Naive thymus-derived CD4-positive, alpha-beta T cell (primary cell): Measurements from ENCODE around the gene IL6ST. TPM values are rescaled to one million over a fixed set of nuclear protein-coding genes. Genes with fewer than 3 reads are reported as not detected.

Experiments used
- ATAC-seq: fragments of 150-1000 bp; cut with Tn5 transposase; 2 replicates; pipeline ENCODE4 v1.10.0; 2021; ENCODE audit warnings: mild to moderate bottlenecking, moderate library complexity
- CTCF ChIA-PET: fragments of 350-600 bp; sonication (Branson Sonifier 250); formaldehyde crosslinking; loops from one replicate; lab custom pipeline; 2021; ENCODE audit warnings: antibody characterized with exemption; lab: Charles Lee
- POLR2A ChIA-PET: fragments of 350-600 bp; sonication (Branson Sonifier 250); formaldehyde crosslinking; loops from one replicate; lab custom pipeline; 2021; ENCODE audit warnings: antibody characterized with exemption, inconsistent platforms; lab: Charles Lee
- DNase-seq, 9 donors: peaks; one replicate each; pipeline versions ENCODE4 v3.0.0 to v3.0.0-alpha.2; 2020 to 2022; ENCODE audit warnings: mixed read lengths in 1 of 9
- H3K27ac ChIP-seq: one replicate; pipeline ENCODE4 v1.7.0; 2013; ENCODE audit warnings: mild to moderate bottlenecking, low read depth, low read length, moderate library complexity
- H3K27me3 ChIP-seq, 2 donors: one replicate each; pipeline ENCODE4 v1.7.0; 2013; ENCODE audit warnings: low read length in 2 of 2, mild to moderate bottlenecking in 2 of 2, moderate library complexity in 2 of 2; ENCODE audit not compliant: control insufficient read depth in 2 of 2, insufficient read depth in 2 of 2
- H3K36me3 ChIP-seq, 3 experiments: 1 replicate in 2 of 3; 2 replicates in 1 of 3; pipeline ENCODE4 v1.7.0; 2013; ENCODE audit warnings: low read length in 3 of 3, mild to moderate bottlenecking in 3 of 3, moderate library complexity in 1 of 3; ENCODE audit not compliant: insufficient read depth in 3 of 3, control insufficient read depth in 2 of 3
- H3K4me1 ChIP-seq, 2 donors: one replicate each; pipeline ENCODE4 v1.7.0; 2013; ENCODE audit warnings: low read length in 2 of 2, mild to moderate bottlenecking in 2 of 2, moderate library complexity in 1 of 2; ENCODE audit not compliant: control insufficient read depth in 2 of 2, insufficient read depth in 2 of 2
- H3K4me3 ChIP-seq: 2 replicates; pipeline ENCODE4 v1.7.0; 2013; ENCODE audit warnings: mild to moderate bottlenecking, low read length
- H3K9me3 ChIP-seq, 3 experiments: 1 replicate in 2 of 3; 2 replicates in 1 of 3; pipeline ENCODE4 v1.7.0; 2013; ENCODE audit warnings: low read length in 3 of 3; ENCODE audit not compliant: control insufficient read depth in 2 of 3
- H3K27ac Mint-ChIP-seq, 9 donors: one replicate each; pipeline ENCODE4 v1.8.0; 2020 to 2022; ENCODE audit warnings: mixed read lengths in 9 of 9, mild to moderate bottlenecking in 8 of 9, moderate library complexity in 5 of 9, inconsistent platforms in 2 of 9
- H3K27me3 Mint-ChIP-seq, 5 donors: one replicate each; pipeline ENCODE4 v1.8.0; 2021 to 2022; ENCODE audit warnings: mixed read lengths in 5 of 5, mild to moderate bottlenecking in 1 of 5
- H3K36me3 Mint-ChIP-seq, 5 donors: one replicate each; pipeline ENCODE4 v1.8.0; 2020 to 2022; ENCODE audit warnings: mixed read lengths in 5 of 5, mild to moderate bottlenecking in 3 of 5, inconsistent platforms in 1 of 5
- H3K4me1 Mint-ChIP-seq, 7 donors: one replicate each; pipeline ENCODE4 v1.8.0; 2020 to 2022; ENCODE audit warnings: mixed read lengths in 7 of 7, mild to moderate bottlenecking in 3 of 7, inconsistent platforms in 1 of 7
- H3K4me3 Mint-ChIP-seq, 10 donors: one replicate each; pipeline ENCODE4 v1.8.0; 2020 to 2022; ENCODE audit warnings: mild to moderate bottlenecking in 10 of 10, mixed read lengths in 10 of 10, moderate library complexity in 6 of 10, inconsistent platforms in 2 of 10
- H3K9me3 Mint-ChIP-seq, 11 donors: one replicate each; pipeline ENCODE4 v1.8.0; 2020 to 2022; ENCODE audit warnings: mixed read lengths in 11 of 11, mild to moderate bottlenecking in 4 of 11, inconsistent platforms in 1 of 11, moderate library complexity in 1 of 11
- intact Hi-C, 2 donors: fragments of 100-400 bp; cut with micrococcal nuclease; formaldehyde crosslinking; loops; one replicate each; pipeline ENCODE4 v1.15.1; 2023
- polyA plus RNA-seq, 2 donors: library from polyadenylated mRNA; unstranded; fragments of 300-500 nt; fragmentation: Illumina TruSeq; gene quantifications; one replicate each; pipeline ENCODE4 v1.2.3, GENCODE V29; 2021
- total RNA-seq, 6 experiments: library from RNA in 5 of 6; stranded (reverse) in 5 of 6; gene quantifications; 1 replicate in 5 of 6; 2 replicates in 1 of 6; pipeline ENCODE4 v1.2.3 and lab custom pipeline; 2021 to 2026

IL6ST gene
- total and polyA plus RNA-seq, 7 experiments from 2014 or later, result 101 to 372 (median 225) TPM

DNA sequence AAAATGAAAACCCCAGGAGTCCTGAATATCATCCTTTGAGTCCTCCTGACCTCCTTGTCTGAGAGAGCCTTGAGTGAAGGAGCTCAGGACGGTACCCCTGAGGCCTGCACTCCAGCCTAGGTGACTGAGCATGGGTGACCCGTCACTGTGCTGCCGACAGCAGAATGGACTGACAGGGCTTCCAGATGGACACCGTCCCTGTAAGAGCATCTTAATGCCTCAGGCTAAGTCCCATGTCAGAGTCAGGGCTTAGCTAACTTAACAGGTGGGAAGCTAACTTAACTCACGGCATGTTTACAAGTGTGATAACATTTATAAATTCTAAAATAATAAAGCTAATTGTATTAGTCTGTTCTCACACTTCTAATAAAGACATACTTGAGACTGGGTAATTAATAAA, 68.3 kb downstream of the IL6ST start:
- peaks cover 7 to 9% of the 10 kb centered on the region in 2 donors for H3K4me1 ChIP-seq
- Mint-ChIP-seq H3K27ac (no peak overlapping the region), H3K9me3 (peaks cover 0 to 5% (median 0%) of the 10 kb centered on the region in 11 donors), H3K4me1 (peaks cover 12 to 16% (median 14%) of the 10 kb centered on the region in 7 donors), H3K27me3 (no peaks in the 10 kb centered on the region), H3K36me3 (no peaks in the 10 kb centered on the region), H3K4me3 (no peak overlapping the region)
- POLR2A ChIA-PET, result interaction anchor here (1.1 kb wide), 1 partner anchor 400 kb away, joined by 4 read pairs; no protein-coding TSS in a partner anchor
- CTCF ChIA-PET, result interaction anchor here (0.8 kb wide), 1 partner anchor 11 kb away, joined by 3 read pairs; no protein-coding TSS in a partner anchor
- no peaks in the 10 kb centered on the region for H3K27me3 ChIP-seq
- H3K36me3 ChIP-seq, result no peaks in the 10 kb centered on the region
- intact Hi-C loops, result no loop called here
- DNase-seq (no peak), ATAC-seq (no peak)
- no peak overlapping the region for H3K27ac ChIP-seq
- H3K9me3 ChIP-seq, result no peaks in the 10 kb centered on the region
- no peak overlapping the region for H3K4me3 ChIP-seq

DNA sequence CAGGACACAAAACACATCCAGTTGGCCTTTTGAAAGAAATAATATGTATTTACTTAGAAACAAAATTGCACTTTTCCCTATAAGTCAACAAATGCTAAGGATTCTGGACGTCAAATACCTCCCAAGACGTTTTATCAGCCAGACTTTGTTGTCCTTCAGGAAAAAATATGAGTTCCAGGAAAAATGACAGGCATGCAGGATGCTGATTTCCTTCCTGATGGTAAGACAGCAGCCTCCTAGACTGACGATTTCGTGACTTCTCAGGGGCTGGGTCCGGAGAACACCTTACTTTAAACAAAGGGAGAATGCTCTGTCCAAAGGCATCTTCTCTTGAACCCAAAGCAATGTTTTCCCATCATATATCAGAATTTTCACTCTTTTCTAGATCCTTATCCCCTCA, 69.1 kb downstream of the IL6ST start:
- Mint-ChIP-seq H3K4me3 (no peak overlapping the region), H3K27ac (no peak overlapping the region), H3K9me3 (peaks cover 0 to 5% (median 0%) of the 10 kb centered on the region in 11 donors), H3K4me1 (peaks cover 10 to 16% (median 14%) of the 10 kb centered on the region in 7 donors), H3K27me3 (no peaks in the 10 kb centered on the region), H3K36me3 (no peaks in the 10 kb centered on the region)
- POLR2A ChIA-PET, result no interaction called here
- intact Hi-C loops, result no loop called here
- Histone ChIP-seq H3K4me3 (no peak overlapping the region), H3K27me3 (no peaks in the 10 kb centered on the region), H3K4me1 (peaks cover 7 to 9% of the 10 kb centered on the region in 2 donors), H3K36me3 (no peaks in the 10 kb centered on the region), H3K27ac (no peak overlapping the region), H3K9me3 (no peaks in the 10 kb centered on the region)
- ATAC-seq (no peak), DNase-seq (no peak)
- CTCF ChIA-PET, result interaction anchor here (0.8 kb wide), 1 partner anchor 12 kb away, joined by 3 read pairs; no protein-coding TSS in a partner anchor

DNA sequence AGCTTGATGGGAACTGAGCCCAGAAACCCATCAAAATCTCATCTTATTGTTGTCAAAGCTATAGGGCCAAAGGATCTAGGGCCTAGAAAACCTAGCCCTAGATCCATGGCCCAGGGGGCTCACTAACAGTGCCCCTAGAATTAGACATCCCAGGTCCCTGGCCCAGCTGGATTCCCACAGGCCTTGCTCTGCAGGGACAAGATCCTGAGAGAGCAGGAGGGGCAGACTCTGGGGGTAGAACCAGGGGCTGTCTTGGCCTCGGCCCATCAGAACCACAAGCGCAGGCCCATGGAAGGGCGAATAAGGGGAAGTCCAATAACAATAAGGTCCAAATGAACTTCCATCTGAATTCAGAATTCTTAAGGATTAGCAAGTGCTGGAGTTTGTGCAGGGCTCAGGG, 69.6 kb downstream of the IL6ST start:
- H3K4me1 Mint-ChIP-seq, result peaks cover 9 to 19% (median 13%) of the 10 kb centered on the region in 7 donors
- H3K36me3 Mint-ChIP-seq, result no peaks in the 10 kb centered on the region
- H3K27ac Mint-ChIP-seq, result no peak overlapping the region
- intact Hi-C loops, result no loop called here
- Histone ChIP-seq H3K36me3 (no peaks in the 10 kb centered on the region), H3K27me3 (no peaks in the 10 kb centered on the region), H3K27ac (no peak overlapping the region), H3K9me3 (no peaks in the 10 kb centered on the region), H3K4me1 (peaks cover 7 to 9% of the 10 kb centered on the region in 2 donors), H3K4me3 (no peak overlapping the region)
- peak overlapping the region in 2 of 10 donors; percentile 17 to 71 for H3K4me3 Mint-ChIP-seq
- ChIA-PET CTCF (no interaction called here), POLR2A (no interaction called here)
- H3K27me3 Mint-ChIP-seq, result no peaks in the 10 kb centered on the region
- no peak for ATAC-seq
- no peak for DNase-seq
- H3K9me3 Mint-ChIP-seq, result peaks cover 0 to 5% (median 0%) of the 10 kb centered on the region in 11 donors

DNA sequence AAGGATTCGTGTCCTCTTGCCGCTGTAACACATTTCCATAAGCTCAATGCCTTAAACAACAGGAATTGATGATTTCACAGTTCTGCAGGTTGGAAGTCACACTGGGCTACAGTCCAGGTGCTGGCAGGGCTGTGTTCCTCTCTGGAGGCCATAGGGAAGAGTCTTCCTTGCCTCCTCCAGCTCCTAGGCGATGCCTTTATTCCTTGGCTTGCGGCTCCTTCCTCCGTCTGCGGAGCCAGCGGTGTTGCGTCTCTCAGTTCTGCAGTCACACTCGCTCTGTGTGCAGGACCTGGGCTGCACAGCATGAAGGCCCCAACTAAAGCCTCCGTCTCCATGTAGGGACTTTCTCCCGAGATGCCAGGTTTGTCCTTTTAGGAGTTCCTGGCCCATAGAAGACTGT, 70.0 kb downstream of the IL6ST start:
- H3K9me3 ChIP-seq, result no peaks in the 10 kb centered on the region
- no peaks in the 10 kb centered on the region for H3K27me3 ChIP-seq
- intact Hi-C loops, result loop anchor here in 1 of 2 donors (5.0 kb wide), 1 partner anchor 212 kb away; the partner anchor contains the start of gene SLC38A9
- Mint-ChIP-seq H3K4me1 (peaks cover 9 to 24% (median 14%) of the 10 kb centered on the region in 7 donors), H3K36me3 (no peaks in the 10 kb centered on the region), H3K4me3 (peak overlapping the region in 4 of 10 donors; percentile 3 to 71 (median 15)), H3K9me3 (peaks cover 0 to 5% (median 0%) of the 10 kb centered on the region in 11 donors), H3K27me3 (no peaks in the 10 kb centered on the region), H3K27ac (no peak overlapping the region)
- ChIA-PET CTCF (no interaction called here), POLR2A (no interaction called here)
- no peak overlapping the region for H3K4me3 ChIP-seq
- peaks cover 7 to 9% of the 10 kb centered on the region in 2 donors for H3K4me1 ChIP-seq
- DNase-seq (no peak), ATAC-seq (no peak)
- H3K36me3 ChIP-seq, result no peaks in the 10 kb centered on the region
- H3K27ac ChIP-seq, result no peak overlapping the region

DNA sequence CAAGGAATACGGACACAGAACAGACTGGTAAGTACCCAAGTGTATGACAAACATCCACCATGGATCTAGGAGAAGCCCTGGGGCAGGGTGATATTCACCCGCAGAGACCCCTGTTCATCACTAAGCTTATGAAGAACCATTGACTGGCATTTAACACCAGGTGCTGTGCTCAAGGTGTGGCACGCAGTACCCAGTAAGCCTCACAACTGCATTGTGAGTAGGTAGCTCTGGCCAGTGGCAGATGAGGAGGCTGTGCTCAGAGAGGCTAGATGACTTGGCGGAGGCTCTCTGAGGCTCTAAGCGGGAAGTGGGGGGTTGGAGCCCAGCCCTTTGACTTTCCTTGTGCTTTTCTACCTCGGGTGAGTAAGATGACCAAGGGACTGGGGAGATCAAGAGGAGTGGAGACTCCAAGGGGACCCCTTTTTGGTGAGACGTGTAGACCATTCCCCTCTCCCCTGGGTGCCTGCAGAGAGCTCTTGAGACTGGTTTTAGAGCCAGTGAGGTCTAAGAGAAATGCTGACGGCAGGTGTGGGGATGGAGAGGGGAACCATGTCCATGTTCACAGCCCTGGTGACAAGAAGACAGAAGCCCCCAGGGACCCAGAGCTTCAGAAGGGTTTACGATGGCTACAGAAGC, 70.8 kb downstream of the IL6ST start:
- no peaks in the 10 kb centered on the region for H3K36me3 ChIP-seq
- H3K4me3 ChIP-seq, result no peak overlapping the region
- Mint-ChIP-seq H3K4me1 (peaks cover 16 to 31% (median 21%) of the 10 kb centered on the region in 7 donors), H3K4me3 (peak overlapping the region; percentile 90 to 100 (median 94)), H3K9me3 (peaks cover 0 to 5% (median 0%) of the 10 kb centered on the region in 11 donors), H3K27ac (peak overlapping the region in 3 of 9 donors; percentile 43 to 93 (median 87)), H3K36me3 (peaks cover 0 to 4% (median 0%) of the 10 kb centered on the region in 5 donors), H3K27me3 (no peaks in the 10 kb centered on the region)
- H3K27me3 ChIP-seq, result no peaks in the 10 kb centered on the region
- H3K27ac ChIP-seq, result no peak overlapping the region
- CTCF ChIA-PET, result interaction anchor here (1.4 kb wide), 1 partner anchor 12 kb away, joined by 5 read pairs; no protein-coding TSS in a partner anchor
- POLR2A ChIA-PET, result interaction anchor here (1.8 kb wide), 1 partner anchor 8 kb away, joined by 4 read pairs; no protein-coding TSS in a partner anchor
- no peaks in the 10 kb centered on the region for H3K9me3 ChIP-seq
- peak; percentile 16 for ATAC-seq
- DNase-seq, result no peak
- intact Hi-C loops, result loop anchor here in 1 of 2 donors (5.0 kb wide), 1 partner anchor 212 kb away; the partner anchor contains the start of gene SLC38A9
- peaks cover 7 to 9% of the 10 kb centered on the region in 2 donors for H3K4me1 ChIP-seq

DNA sequence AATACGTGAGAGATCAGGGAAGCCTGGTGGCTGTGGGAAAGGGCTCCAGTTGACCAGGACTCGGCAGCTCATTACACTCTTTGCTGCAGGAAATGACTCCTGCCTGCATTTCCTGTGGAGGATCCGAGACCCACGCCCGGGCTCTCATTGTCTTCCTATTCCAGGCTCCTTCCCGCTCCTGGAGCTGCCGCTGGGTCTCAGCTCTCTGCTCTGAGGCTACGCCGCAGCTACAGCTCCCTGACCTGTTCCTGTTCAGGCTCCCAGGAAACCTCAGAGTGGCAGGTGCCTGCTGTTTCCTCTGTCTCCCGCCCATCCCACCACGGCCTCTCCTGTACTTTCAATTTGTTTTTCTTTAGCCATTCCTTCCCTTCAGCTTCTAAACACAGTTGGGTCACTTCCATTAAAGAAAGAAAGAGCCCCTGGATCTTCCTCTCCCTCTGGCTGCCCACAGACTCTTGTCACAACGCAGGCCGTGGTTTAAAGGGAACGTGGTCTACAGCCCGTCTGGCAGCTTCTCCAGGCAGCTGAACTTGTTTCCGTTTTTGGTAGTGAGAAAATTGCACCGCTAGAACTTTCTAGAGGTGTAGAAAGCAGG, 71.5 kb downstream of the IL6ST start:
- DNase-seq, result peak in 1 of 9 donors; percentile 30
- H3K27ac ChIP-seq, result peak overlapping the region; percentile 25
- no peaks in the 10 kb centered on the region for H3K36me3 ChIP-seq
- peak; percentile 64 for ATAC-seq
- Mint-ChIP-seq H3K27me3 (no peaks in the 10 kb centered on the region), H3K27ac (peak overlapping the region; percentile 5 to 93 (median 73)), H3K9me3 (peaks cover 0 to 5% (median 0%) of the 10 kb centered on the region in 11 donors), H3K36me3 (peaks cover 0 to 4% (median 0%) of the 10 kb centered on the region in 5 donors), H3K4me1 (peaks cover 16 to 37% (median 21%) of the 10 kb centered on the region in 7 donors), H3K4me3 (peak overlapping the region; percentile 90 to 100 (median 94))
- no peaks in the 10 kb centered on the region for H3K27me3 ChIP-seq
- H3K4me1 ChIP-seq, result peaks cover 7 to 9% of the 10 kb centered on the region in 2 donors
- H3K4me3 ChIP-seq, result peak overlapping the region; percentile 69
- CTCF ChIA-PET, result interaction anchor here (1.4 kb wide), 1 partner anchor 13 kb away, joined by 5 read pairs; no protein-coding TSS in a partner anchor
- POLR2A ChIA-PET, result interaction anchor here (0.8 to 1.8 kb wide), 2 partner anchors 9 to 1252 kb away, joined by 4 read pairs; no protein-coding TSS in a partner anchor
- H3K9me3 ChIP-seq, result no peaks in the 10 kb centered on the region
- intact Hi-C loops, result loop anchor here in 1 of 2 donors (5.0 kb wide), 1 partner anchor 211 kb away; the partner anchor contains the start of gene SLC38A9
